GM18858 (cell line): ENCODE data around the gene KLHL33.

ENCODE experiments used
- ATAC-seq: cut with Tn5 transposase; IDR thresholded peaks from one replicate; pipeline ENCODE4 v1.9.1; 2021; ENCODE audit not compliant: unreplicated experiment

The KLHL33 gene

GRCh38 chr14:20376071-20376588 is 59.8 kb downstream of the KLHL33 start:
- no peak for ATAC-seq
